Measurements from ENCODE around the gene KRT84.

DNA sequence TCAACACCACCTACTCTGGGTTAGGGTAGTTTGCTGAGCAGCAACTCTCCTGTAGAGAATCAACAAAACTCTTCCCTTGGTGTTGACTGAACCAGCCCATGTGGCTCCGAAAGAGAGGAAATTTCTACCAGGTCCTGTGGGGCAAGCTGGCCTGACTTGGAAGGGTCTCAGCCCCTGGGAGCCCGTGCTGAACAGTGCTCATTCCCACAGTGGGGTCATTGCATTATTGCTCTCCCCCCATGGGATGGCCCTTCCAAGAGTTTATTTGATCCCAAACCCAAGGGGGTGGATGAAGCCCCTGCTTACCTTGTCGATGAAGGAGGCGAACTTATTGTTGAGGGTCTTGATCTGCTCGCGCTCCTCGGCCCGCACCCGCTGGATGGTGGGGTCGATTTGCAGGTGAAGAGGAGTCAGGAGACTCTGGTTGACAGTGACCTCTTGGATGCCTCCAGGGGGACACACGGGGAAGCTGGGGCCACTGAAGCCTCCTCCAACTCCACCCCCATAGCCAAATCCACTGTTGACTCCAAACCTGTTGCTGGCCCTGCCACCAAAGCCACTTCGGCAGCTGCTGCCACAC is 48.1 kb upstream of the KRT84 start:
- TF ChIP-seq, protein P1, sequence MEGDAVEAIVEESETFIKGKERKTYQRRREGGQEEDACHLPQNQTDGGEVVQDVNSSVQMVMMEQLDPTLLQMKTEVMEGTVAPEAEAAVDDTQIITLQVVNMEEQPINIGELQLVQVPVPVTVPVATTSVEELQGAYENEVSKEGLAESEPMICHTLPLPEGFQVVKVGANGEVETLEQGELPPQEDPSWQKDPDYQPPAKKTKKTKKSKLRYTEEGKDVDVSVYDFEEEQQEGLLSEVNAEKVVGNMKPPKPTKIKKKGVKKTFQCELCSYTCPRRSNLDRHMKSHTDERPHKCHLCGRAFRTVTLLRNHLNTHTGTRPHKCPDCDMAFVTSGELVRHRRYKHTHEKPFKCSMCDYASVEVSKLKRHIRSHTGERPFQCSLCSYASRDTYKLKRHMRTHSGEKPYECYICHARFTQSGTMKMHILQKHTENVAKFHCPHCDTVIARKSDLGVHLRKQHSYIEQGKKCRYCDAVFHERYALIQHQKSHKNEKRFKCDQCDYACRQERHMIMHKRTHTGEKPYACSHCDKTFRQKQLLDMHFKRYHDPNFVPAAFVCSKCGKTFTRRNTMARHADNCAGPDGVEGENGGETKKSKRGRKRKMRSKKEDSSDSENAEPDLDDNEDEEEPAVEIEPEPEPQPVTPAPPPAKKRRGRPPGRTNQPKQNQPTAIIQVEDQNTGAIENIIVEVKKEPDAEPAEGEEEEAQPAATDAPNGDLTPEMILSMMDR (conservative IDR thresholded peaks at IDR 0.05; ENCODE audit: low read length) = no peak
- TF ChIP-seq EZH2phosphoT487 (IDR thresholded peaks at IDR 0.05; ENCODE audit: borderline replicate concordance, low read depth, low read length) = no peak
